ENCODE measurements around the gene PSPN.

DNA sequence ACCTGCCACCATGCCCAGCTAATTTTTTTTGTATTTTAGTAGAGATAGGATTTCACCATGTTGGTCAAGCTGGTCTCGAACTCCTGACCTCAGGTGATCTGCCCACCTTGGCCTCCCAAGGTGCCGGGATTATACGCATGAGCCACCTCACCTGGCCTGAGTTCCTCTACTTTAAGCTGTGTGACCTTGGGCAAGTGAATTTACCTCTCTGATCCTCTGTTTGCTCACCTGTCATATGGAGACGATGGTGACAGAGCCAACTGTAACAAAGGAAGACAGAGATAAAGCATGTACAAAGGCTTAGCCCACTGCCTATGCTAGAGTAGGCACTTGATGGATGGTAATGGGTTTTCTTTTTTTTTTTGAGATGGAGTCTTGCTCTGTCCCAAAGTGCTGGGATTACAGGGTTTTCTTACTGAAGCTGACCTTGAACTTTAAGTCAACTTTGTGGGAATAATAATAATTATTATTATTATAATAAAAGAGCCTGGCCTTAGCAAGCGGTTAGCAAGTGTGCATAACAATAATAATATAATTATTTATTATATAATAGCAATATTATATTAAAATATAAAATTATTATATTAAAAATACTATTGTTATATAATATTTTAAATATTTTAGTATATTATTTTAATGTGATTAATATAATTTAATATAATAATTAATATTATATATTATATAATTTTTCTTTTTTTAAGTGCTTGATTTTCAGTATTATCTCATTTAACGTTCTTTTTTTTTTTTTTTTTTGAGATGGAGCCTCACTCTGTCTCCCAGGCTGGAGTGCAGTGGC, 41.0 kb downstream of the PSPN start:
- TF ChIP-seq FOXA3 (CRISPR knock-in tag; conservative IDR thresholded peaks at IDR 0.05 in 1 of 2, IDR thresholded peaks at IDR 0.05 in 1 of 2) (no peak), ETV5 (CRISPR knock-in tag; IDR thresholded peaks at IDR 0.05; ENCODE audit: low read depth) (no peak), MXD1 (CRISPR knock-in tag; IDR thresholded peaks at IDR 0.05; ENCODE audit: borderline replicate concordance, poor library complexity, severe bottlenecking) (no peak), CTCF (IDR thresholded peaks at IDR 0.05 in 2 of 3, conservative IDR thresholded peaks at IDR 0.05 in 1 of 3; ENCODE audit: insufficient read depth in 2 of 3, low read depth in 1 of 3, low read length in 3 of 3) (no peak), EP300 (IDR thresholded peaks at IDR 0.05; ENCODE audit: low read length) (no peak)
- TF ChIP-seq, protein P1, sequence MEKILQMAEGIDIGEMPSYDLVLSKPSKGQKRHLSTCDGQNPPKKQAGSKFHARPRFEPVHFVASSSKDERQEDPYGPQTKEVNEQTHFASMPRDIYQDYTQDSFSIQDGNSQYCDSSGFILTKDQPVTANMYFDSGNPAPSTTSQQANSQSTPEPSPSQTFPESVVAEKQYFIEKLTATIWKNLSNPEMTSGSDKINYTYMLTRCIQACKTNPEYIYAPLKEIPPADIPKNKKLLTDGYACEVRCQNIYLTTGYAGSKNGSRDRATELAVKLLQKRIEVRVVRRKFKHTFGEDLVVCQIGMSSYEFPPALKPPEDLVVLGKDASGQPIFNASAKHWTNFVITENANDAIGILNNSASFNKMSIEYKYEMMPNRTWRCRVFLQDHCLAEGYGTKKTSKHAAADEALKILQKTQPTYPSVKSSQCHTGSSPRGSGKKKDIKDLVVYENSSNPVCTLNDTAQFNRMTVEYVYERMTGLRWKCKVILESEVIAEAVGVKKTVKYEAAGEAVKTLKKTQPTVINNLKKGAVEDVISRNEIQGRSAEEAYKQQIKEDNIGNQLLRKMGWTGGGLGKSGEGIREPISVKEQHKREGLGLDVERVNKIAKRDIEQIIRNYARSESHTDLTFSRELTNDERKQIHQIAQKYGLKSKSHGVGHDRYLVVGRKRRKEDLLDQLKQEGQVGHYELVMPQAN (IDR thresholded peaks at IDR 0.05; ENCODE audit: borderline replicate concordance) = no peak
